Cardiac septum (tissue), 1 donor: ENCODE measurements around the gene FDX1. TPM values are rescaled to one million over a fixed set of nuclear protein-coding genes. Genes with fewer than 3 reads are reported as not detected.
"Not testable (repeated sequence)": the region's sequence is repeated elsewhere in the genome, so short reads cannot be mapped to it uniquely, and the experiment has no call there.

Source experiments
- DNase-seq: peaks from one replicate; pipeline ENCODE4 v3.0.0-alpha.2; 2020; ENCODE audit warnings: low spot score
- intact Hi-C: fragments of 100-400 bp; cut with DNase I; formaldehyde crosslinking; loops from one replicate; pipeline ENCODE4 v1.14.0; 2022
- long read RNA-seq: library from polyadenylated mRNA; unstranded; transcript quantifications from one replicate; pipeline ENCODE4 v2.0.0, GENCODE V29; 2021
- total RNA-seq: library from RNA; stranded (reverse); fragmentation: NEBNext Ultra II Directional; extraction: Animal tissue kit (Norgen Biotek cat#: 25700); gene quantifications from one replicate; pipeline ENCODE4 v1.2.1, GENCODE V29; 2021
- donor health status: DM: no; HTN: no; CAD: no.

Gene FDX1
- total RNA-seq: 21.7 TPM
- long read RNA-seq, transcript FDX1-201 (4 exons, 3,206 nt): major isoform, 121 of 128 reads
- long read RNA-seq, partial matches to known transcripts: 0 of 128 reads
- long read RNA-seq, other reads (novel, unspliced or antisense): 7 of 128 reads

DNA sequence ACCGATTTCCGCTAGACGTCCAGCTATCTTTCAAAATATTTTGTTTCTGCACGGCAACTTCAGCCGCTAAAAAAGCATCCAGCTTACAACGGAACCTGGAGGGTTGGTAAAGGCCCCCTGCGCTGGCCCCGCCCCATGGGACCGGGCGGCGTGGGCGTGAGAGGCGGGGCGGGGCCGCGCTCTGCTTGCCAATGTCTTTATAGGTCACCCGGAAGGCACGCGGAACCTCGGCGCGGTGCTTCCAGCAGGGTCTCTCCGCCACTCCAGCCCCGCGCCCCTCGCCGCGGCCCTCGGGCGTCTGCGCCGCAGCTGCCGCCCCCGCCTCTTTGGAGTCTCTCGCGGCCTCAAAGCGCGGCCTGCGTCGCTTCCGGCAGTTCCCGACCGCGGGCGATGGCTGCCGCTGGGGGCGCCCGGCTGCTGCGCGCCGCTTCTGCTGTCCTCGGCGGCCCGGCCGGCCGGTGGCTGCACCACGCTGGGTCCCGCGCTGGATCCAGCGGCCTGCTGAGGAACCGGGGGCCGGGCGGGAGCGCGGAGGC lies at the start of gene FDX1:
TSS of gene FDX1 (plus strand) at position 218 of the 536 bp plus-strand sequence. CDS start at position 391, 173 bp downstream.
- intact Hi-C loops: loop anchor here (5.0 to 10.0 kb wide), 4 partner anchors 52 to 335 kb away; partner anchors contain the start of genes RDX and ZC3H12C
- peak; percentile 92 for DNase-seq

- DNase-seq: no peak
- intact Hi-C loops: no loop called here
These were observed 48.7 kb upstream of the FDX1 start for GRCh38 chr11:110380836-110381622.

GRCh38 chr11:110388231-110388630 lies 41.5 kb upstream of the FDX1 start:
- intact Hi-C loops, DNase-seq: not testable (repeated sequence)

GRCh38 chr11:110389965-110390364 lies 39.8 kb upstream of the FDX1 start:
- intact Hi-C loops: no loop called here
- no peak for DNase-seq

DNA sequence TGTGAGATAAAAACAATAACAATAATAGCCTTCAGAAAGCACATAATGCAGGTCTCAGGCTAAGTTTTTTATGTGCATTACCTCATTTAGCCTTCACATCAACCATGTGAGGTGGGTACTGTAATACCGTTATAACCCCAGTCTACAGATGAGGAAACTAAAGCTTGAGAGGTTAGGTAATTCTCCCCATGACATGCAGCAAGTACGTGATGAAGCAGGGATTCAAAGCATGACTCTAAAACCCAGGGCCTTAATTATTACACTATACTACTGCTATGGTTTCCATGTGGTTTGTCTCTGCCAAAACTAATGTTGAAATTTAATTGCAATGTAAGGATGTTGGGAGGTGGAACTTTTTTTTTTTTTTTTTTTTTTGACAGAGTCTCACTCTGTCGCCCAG lies 37.7 kb upstream of the FDX1 start:
- no peak for DNase-seq
- intact Hi-C loops: no loop called here

- intact Hi-C loops, DNase-seq: not testable (repeated sequence)
These were observed 32.0 kb upstream of the FDX1 start for GRCh38 chr11:110397668-110398286.

GRCh38 chr11:110403585-110403984 lies 26.2 kb upstream of the FDX1 start:
- intact Hi-C loops, DNase-seq: not testable (repeated sequence)

- DNase-seq, intact Hi-C loops: not testable (repeated sequence)
These were observed 24.1 kb upstream of the FDX1 start for GRCh38 chr11:110405636-110406035.

- intact Hi-C loops: no loop called here
- no peak for DNase-seq
These were observed 22.4 kb upstream of the FDX1 start for GRCh38 chr11:110407315-110407714.

DNA sequence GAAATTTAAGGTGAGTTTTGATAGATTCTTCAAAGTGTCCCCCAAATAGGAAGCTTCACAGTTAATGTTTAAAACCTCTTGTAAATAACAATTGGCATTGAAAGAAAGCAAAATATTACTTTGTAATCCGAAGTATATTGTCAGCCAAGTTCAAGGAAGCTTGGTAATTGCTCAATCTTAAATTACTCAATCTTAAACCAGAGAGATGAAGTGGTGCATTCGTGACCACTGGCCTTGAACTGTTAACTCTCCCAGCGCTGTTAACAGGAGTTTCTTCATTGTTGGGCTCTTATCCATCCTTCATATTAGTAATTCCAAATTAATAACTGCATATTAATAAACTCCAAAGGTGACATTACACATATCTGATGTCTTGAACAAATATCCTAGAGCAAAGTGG lies 20.6 kb upstream of the FDX1 start:
- intact Hi-C loops: no loop called here
- no peak for DNase-seq

- no peak for DNase-seq
- intact Hi-C loops: no loop called here
These were observed 19.1 kb upstream of the FDX1 start for GRCh38 chr11:110410651-110411050.

- intact Hi-C loops: no loop called here
- no peak for DNase-seq
These were observed 14.7 kb upstream of the FDX1 start for GRCh38 chr11:110415081-110415480.

- DNase-seq: not testable (repeated sequence)
- intact Hi-C loops: loop anchor here (10.0 kb wide), 1 partner anchor 327 kb away; the partner anchor contains the start of gene ZC3H12C
These were observed 8.1 kb upstream of the FDX1 start for GRCh38 chr11:110421658-110422057.

DNA sequence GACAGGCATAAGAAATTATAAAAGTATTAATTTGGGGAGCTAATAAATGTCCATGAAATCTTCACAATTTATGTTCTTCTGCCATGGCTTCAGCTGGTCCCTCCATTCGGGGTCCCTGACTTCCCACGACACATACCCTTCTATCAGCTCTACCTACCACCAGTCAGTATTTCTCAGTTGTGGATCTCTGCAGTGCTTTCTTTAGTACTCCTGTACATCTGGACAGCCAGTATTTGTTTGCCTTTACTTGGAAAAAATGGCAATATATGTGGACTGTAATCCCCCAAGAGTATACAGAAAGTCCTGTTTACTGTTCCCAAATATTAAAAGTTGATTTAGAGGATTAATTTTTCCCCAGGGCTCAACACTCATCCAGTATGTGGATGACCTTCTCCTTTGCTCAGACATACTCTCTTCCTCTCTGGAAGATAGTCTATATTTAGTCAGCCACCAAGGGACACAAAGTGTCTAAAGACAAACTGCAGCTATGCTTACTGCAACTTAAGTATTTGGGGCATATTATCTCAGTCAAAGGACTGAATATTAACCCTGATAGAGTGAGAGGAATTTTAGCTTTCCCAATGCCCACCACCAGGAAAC lies 7.3 kb upstream of the FDX1 start:
- intact Hi-C loops: loop anchor here (10.0 kb wide), 1 partner anchor 328 kb away; the partner anchor contains the start of gene ZC3H12C
- DNase-seq: no peak

- no peak for DNase-seq
- intact Hi-C loops: loop anchor here (5.0 to 10.0 kb wide), 2 partner anchors 128 to 330 kb away; partner anchors contain the start of genes RDX and ZC3H12C
These were observed 4.8 kb upstream of the FDX1 start for GRCh38 chr11:110424775-110425444.

- no peak for DNase-seq
- intact Hi-C loops: loop anchor here (5.0 to 10.0 kb wide), 2 partner anchors 129 to 331 kb away; partner anchors contain the start of genes RDX and ZC3H12C
These were observed 3.8 kb upstream of the FDX1 start for GRCh38 chr11:110425751-110426545.

DNA sequence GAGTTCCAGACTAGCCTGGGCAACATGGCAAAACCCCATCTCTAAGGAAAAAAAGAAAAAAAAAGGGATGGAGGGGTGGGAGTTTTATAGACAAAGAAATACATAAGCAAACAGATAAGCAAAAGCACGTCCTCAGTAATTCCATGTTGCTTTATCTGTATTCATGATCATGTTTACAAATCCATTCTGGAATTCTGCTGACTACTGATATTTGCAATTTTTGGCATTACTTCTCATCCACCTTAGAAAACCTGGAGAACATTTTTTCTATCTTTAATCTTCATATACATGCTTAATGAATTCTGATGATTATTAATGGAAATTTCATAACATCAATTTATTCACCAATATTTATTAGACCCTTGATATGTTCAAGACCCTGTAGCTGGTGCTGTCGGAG lies 1.7 kb upstream of the FDX1 start:
- intact Hi-C loops: loop anchor here (5.0 to 10.0 kb wide), 2 partner anchors 131 to 333 kb away; partner anchors contain the start of genes RDX and ZC3H12C
- no peak for DNase-seq
